Activated T-cell treated with anti-CD3 and anti-CD28 coated beads, Interleukin-2, amount 50 U/mL, for 24 hours (primary cell): ENCODE results near the gene STRBP.

Experiments
- DNase-seq: peaks from one replicate; pipeline ENCODE4 v3.0.0-alpha.2; 2020
- H3K27ac Mint-ChIP-seq: 2 replicates; pipeline ENCODE4 v1.8.0; 2020; ENCODE audit warnings: mild to moderate bottlenecking, mixed read lengths
- H3K27me3 Mint-ChIP-seq: 2 replicates; pipeline ENCODE4 v1.8.0; 2020; ENCODE audit warnings: mixed read lengths
- H3K36me3 Mint-ChIP-seq: 2 replicates; pipeline ENCODE4 v1.8.0; 2020; ENCODE audit warnings: low read depth, mixed read lengths
- H3K4me1 Mint-ChIP-seq: 2 replicates; pipeline ENCODE4 v1.8.0; 2020; ENCODE audit warnings: low read depth, mixed read lengths
- H3K4me3 Mint-ChIP-seq: 2 replicates; pipeline ENCODE4 v1.8.0; 2020; ENCODE audit warnings: mild to moderate bottlenecking, moderate library complexity, mixed read lengths
- H3K9me3 Mint-ChIP-seq: 2 replicates; pipeline ENCODE4 v1.8.0; 2020; ENCODE audit warnings: mixed read lengths

The STRBP gene

DNA sequence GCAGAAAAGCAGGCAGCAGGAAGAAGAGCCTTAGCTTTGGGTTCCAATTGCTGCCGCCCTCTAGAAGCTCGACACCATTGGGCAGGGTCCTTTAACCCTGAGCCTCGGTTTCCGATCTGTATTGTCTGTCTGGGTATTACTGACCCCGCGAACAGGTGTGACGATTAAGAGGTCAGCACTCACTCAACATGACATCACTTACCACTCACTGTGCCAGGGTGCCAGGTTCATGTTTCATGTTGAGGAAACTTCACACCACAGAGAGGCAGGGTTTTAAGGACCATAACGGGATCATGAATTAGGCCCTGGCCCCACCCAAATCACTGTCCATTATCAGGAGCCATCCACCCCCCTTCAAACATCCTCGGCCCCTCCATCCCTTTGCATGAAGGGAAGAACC lies 159.4 kb downstream of the STRBP start:
- Mint-ChIP-seq H3K27ac (peak overlapping the region; percentile 76), H3K36me3 (peaks cover 47% of the 10 kb centered on the region), H3K9me3 (no peaks in the 10 kb centered on the region), H3K27me3 (no peaks in the 10 kb centered on the region), H3K4me1 (peaks cover 17% of the 10 kb centered on the region), H3K4me3 (no peak overlapping the region)
- no peak for DNase-seq

DNA sequence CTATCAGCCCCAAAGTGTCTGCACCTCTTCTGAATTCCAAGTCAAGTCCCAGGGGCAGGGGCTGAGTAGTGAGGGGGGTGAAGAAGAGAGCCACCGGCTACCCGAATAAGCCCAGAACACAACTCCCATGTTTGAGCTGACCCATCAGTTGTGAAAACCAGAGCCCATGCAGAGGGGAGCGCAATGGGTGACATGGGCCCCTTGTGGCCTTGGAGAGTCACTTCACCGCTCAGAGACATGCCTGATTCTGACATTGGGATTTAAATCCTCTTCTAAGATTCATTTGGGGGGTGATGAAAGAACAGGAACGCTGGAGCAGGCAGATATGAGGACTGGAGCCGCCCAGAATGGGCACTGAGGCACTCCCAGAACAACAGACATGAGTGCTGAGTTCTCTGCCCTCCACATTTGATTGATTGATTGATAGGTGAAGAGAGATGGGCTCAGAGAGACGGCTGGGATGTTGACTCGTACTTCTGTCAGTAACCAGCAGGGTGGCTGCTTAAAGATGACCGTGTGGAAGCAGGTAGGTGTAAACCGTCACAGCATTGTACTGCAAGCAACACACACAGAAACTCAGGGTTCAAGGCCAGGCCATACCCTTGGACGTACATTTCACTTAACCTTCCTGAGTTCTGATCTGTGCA lies 160.6 kb downstream of the STRBP start:
- peak overlapping the region; percentile 76 for H3K27ac Mint-ChIP-seq
- H3K4me3 Mint-ChIP-seq: no peak overlapping the region
- peaks cover 17% of the 10 kb centered on the region for H3K4me1 Mint-ChIP-seq
- peaks cover 56% of the 10 kb centered on the region for H3K36me3 Mint-ChIP-seq
- no peaks in the 10 kb centered on the region for H3K27me3 Mint-ChIP-seq
- DNase-seq: no peak
- no peaks in the 10 kb centered on the region for H3K9me3 Mint-ChIP-seq

- Mint-ChIP-seq H3K4me3 (no peak overlapping the region), H3K27ac (no peak overlapping the region), H3K36me3 (peaks cover 73% of the 10 kb centered on the region), H3K9me3 (no peaks in the 10 kb centered on the region), H3K4me1 (no peaks in the 10 kb centered on the region), H3K27me3 (no peaks in the 10 kb centered on the region)
- DNase-seq: no peak
These were observed 162.9 kb downstream of the STRBP start for GRCh38 chr9:123105490-123105889.

- Mint-ChIP-seq H3K9me3 (no peaks in the 10 kb centered on the region), H3K4me3 (no peak overlapping the region), H3K36me3 (peaks cover 74% of the 10 kb centered on the region), H3K27ac (peak overlapping the region; percentile 22), H3K27me3 (no peaks in the 10 kb centered on the region), H3K4me1 (no peaks in the 10 kb centered on the region)
- no peak for DNase-seq
These were observed 163.6 kb downstream of the STRBP start for GRCh38 chr9:123104807-123105206.

- no peak for DNase-seq
- no peak overlapping the region for H3K4me3 Mint-ChIP-seq
- peaks cover 77% of the 10 kb centered on the region for H3K36me3 Mint-ChIP-seq
- H3K27me3 Mint-ChIP-seq: no peaks in the 10 kb centered on the region
- H3K27ac Mint-ChIP-seq: peak overlapping the region; percentile 60
- no peaks in the 10 kb centered on the region for H3K9me3 Mint-ChIP-seq
- H3K4me1 Mint-ChIP-seq: no peaks in the 10 kb centered on the region
These were observed 165.8 kb downstream of the STRBP start for GRCh38 chr9:123102375-123103113.

- Mint-ChIP-seq H3K36me3 (peaks cover 88% of the 10 kb centered on the region), H3K27me3 (no peaks in the 10 kb centered on the region), H3K27ac (peak overlapping the region; percentile 17), H3K4me1 (no peaks in the 10 kb centered on the region), H3K9me3 (no peaks in the 10 kb centered on the region), H3K4me3 (no peak overlapping the region)
- no peak for DNase-seq
These were observed 168.8 kb downstream of the STRBP start for GRCh38 chr9:123099548-123099947.

DNA sequence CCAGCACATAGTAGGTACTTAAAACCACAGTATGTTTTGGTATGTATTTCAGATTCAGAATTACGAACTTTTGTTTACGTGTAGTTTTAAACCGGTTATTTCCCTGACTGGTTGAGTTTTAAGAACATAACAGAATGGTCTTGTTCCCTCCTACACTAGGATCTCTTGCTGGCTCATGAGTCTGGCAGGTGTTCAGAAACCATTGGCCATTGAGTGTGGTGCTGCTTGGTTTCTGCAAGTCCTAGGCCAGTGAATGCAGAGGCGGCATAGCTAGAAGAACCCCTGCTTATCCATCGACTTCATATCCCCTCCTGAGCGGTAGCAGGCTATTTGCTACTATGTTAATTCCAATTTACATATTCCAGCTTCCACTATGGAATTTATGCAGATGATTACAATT lies 169.3 kb downstream of the STRBP start:
- no peak overlapping the region for H3K27ac Mint-ChIP-seq
- no peak overlapping the region for H3K4me3 Mint-ChIP-seq
- H3K4me1 Mint-ChIP-seq: no peaks in the 10 kb centered on the region
- peaks cover 86% of the 10 kb centered on the region for H3K36me3 Mint-ChIP-seq
- no peaks in the 10 kb centered on the region for H3K9me3 Mint-ChIP-seq
- no peaks in the 10 kb centered on the region for H3K27me3 Mint-ChIP-seq
- no peak for DNase-seq

DNA sequence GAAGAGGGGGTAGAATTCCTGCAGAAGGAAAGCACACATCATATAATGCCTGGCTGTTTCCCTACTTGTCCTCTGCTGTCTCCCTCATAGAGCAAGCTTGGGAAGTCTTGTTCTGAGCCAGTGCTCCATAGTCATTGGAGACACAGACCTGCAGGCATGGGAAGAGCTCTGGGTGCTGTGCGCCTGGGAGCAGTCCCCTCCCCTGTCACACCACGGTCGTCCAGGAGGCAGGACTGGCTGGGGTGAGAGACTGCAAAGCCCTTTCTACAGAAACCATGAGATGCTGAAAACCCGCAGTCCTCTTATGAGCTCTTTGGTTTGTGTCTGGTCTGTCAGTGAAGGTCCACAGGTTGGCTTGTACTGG lies 170.3 kb downstream of the STRBP start:
- H3K27me3 Mint-ChIP-seq: no peaks in the 10 kb centered on the region
- H3K36me3 Mint-ChIP-seq: peaks cover 90% of the 10 kb centered on the region
- H3K4me1 Mint-ChIP-seq: no peaks in the 10 kb centered on the region
- H3K9me3 Mint-ChIP-seq: no peaks in the 10 kb centered on the region
- no peak for DNase-seq
- no peak overlapping the region for H3K4me3 Mint-ChIP-seq
- no peak overlapping the region for H3K27ac Mint-ChIP-seq

DNA sequence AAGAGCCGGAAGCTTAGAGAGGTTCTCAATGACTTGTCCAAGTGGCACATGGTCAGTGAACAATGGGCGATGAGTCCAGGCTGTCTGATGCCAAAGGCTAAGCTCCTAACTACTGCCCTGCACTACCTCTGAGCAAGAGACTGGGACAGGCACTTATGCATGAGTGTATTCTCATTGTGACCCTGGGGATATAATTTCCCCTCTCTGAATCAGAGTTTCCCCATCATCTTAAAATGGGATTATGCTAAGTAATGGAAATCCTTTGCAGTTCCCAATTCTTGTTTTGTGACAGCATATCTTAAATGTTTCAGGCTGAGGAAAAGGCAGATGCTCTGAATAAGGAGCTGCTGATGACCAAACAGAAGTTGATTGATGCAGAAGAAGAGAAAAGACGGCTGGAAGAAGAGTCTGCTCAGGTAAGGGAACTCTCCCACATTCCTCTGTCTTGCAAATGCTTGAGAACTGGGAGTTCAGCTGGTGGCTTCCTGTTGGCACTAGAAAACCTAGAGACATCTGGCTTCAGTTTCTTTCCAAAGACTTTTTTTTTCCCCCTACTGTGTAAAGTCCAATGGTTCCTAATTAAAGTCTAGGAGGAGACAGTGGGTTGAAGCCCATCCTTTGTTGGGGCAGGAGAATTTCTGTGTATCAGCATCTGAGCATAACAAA lies 170.8 kb downstream of the STRBP start:
- DNase-seq: no peak
- Mint-ChIP-seq H3K4me3 (no peak overlapping the region), H3K27ac (peak overlapping the region; percentile 39), H3K36me3 (peaks cover 90% of the 10 kb centered on the region), H3K27me3 (no peaks in the 10 kb centered on the region), H3K9me3 (no peaks in the 10 kb centered on the region), H3K4me1 (peaks cover 2% of the 10 kb centered on the region)

DNA sequence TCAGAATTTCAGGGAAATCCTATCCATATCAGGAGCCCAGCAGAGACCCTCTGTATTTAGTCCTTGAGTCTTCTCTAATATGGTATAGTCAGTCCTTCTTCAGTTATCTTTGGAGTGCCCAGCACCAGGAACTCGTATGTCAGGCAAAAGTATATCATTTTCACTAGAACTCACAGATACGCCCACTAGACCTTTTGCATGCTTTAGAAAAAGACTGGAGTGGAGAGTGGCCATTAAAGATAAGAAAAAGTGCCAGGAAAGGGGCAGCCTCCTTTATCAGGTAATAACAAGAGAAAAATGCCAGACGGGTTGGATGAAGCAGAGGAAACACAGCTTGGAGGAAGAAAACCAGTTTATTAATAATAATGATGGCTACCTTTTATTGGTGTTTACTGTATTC lies 171.4 kb downstream of the STRBP start:
- Mint-ChIP-seq H3K27me3 (no peaks in the 10 kb centered on the region), H3K36me3 (peaks cover 91% of the 10 kb centered on the region), H3K4me3 (no peak overlapping the region), H3K4me1 (peaks cover 2% of the 10 kb centered on the region), H3K9me3 (no peaks in the 10 kb centered on the region), H3K27ac (peak overlapping the region; percentile 3)
- DNase-seq: no peak

GRCh38 chr9:123093141-123093540 lies 175.2 kb downstream of the STRBP start:
- DNase-seq: no peak
- Mint-ChIP-seq H3K4me3 (no peak overlapping the region), H3K27me3 (no peaks in the 10 kb centered on the region), H3K36me3 (peaks cover 93% of the 10 kb centered on the region), H3K4me1 (peaks cover 2% of the 10 kb centered on the region), H3K9me3 (no peaks in the 10 kb centered on the region), H3K27ac (peak overlapping the region; percentile 7)

DNA sequence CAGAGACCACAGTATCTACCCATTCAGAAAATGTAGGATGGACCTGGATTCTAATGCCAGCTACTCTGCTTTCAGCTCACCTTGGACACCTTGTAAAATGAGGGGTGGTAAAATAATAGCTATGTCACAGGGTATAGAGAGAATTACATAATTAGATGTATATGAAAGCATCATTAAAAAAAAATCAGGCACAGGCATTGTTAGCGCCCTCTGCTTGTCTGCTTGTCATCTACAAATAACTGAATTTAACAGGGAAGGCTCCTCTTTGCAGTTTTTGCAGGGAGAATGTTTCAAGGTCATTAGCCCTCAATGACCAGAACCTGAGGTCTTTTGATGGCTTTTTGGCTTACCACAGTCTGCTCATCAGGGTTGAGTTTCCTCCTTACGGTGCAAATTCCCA lies 176.9 kb downstream of the STRBP start:
- no peak for DNase-seq
- Mint-ChIP-seq H3K36me3 (peaks cover 85% of the 10 kb centered on the region), H3K4me1 (peaks cover 2% of the 10 kb centered on the region), H3K9me3 (no peaks in the 10 kb centered on the region), H3K27ac (no peak overlapping the region), H3K27me3 (no peaks in the 10 kb centered on the region), H3K4me3 (no peak overlapping the region)

DNA sequence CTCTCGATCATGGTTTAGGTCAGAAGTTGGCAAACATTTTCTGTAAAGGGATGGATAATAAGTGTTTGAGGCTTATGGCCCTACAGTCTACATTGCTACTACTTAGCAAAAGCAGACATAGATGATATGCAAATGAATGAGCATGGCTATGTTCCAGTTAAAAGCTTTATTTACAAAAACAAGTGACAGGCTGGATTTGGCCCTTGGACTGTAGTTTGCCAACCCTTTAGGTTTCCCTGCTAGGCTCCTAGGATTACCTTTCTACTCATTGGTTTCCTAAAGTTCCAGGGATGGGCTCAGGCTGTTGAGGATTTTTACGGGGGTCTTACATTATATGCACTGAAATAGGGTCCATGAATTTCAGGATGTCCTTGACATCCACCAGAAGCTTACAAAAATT lies 177.4 kb downstream of the STRBP start:
- Mint-ChIP-seq H3K4me1 (peaks cover 2% of the 10 kb centered on the region), H3K36me3 (peaks cover 83% of the 10 kb centered on the region), H3K27ac (no peak overlapping the region), H3K9me3 (no peaks in the 10 kb centered on the region), H3K27me3 (no peaks in the 10 kb centered on the region), H3K4me3 (no peak overlapping the region)
- DNase-seq: no peak

- Mint-ChIP-seq H3K27me3 (no peaks in the 10 kb centered on the region), H3K4me3 (no peak overlapping the region)
These were observed 178.0 kb downstream of the STRBP start for GRCh38 chr9:123090198-123090896.

DNA sequence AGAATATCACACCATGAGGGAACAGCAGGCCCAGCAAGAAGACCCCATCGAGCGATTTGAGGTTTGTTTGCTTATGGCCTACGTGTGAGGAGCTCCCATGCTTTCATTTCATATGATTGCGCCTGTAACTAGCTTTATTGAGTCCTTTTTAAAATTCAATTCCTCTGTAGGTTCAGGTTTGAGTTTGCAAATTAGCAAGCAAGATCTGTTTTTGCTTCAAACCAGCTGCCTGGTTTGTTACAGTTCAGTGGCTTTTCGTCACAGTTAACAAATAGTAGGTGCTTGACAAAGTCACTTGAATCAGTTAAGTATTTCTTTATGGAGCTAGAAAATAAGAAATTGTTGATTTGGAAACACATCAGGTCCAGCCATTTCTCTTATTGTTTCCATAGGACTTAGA lies 178.6 kb downstream of the STRBP start:
- peaks cover 2% of the 10 kb centered on the region for H3K4me1 Mint-ChIP-seq
- no peak overlapping the region for H3K27ac Mint-ChIP-seq
- DNase-seq: no peak
- no peaks in the 10 kb centered on the region for H3K27me3 Mint-ChIP-seq
- no peak overlapping the region for H3K4me3 Mint-ChIP-seq
- H3K36me3 Mint-ChIP-seq: peaks cover 81% of the 10 kb centered on the region
- no peaks in the 10 kb centered on the region for H3K9me3 Mint-ChIP-seq

More at GRCh38 chr9:123090198-123090896, 178.0 kb downstream of the STRBP start:
- Mint-ChIP-seq H3K27ac (no peak overlapping the region), H3K36me3 (peaks cover 80% of the 10 kb centered on the region), H3K4me1 (peaks cover 2% of the 10 kb centered on the region), H3K9me3 (no peaks in the 10 kb centered on the region)
- no peak for DNase-seq
